GM19468 (cell line): ENCODE data around the gene ATP5IF1.

Experiments
- ATAC-seq: cut with Tn5 transposase; IDR thresholded peaks from one replicate; pipeline ENCODE4 v1.9.1; 2021; ENCODE audit warnings: mild to moderate bottlenecking, moderate library complexity, moderate number of reproducible peaks; ENCODE audit not compliant: unreplicated experiment; ENCODE audit errors: extremely low read depth

The ATP5IF1 gene

DNA sequence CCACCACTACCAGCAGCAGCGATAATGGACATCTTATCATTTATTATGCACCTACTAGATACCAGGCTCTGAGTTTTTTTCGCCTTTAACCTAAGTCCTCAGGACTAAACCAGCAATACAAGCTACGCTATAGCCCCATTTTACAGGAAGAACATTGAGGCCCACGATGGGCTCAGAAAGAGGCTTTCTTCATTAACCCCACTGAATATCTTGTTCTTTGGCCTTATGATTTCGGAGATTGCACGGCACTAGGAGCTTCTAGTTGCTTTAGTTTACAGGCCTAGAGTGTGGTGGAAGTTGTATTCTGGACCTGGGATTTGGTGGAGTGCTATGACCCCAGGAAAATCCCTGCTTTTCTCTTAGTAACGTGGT is 24.9 kb downstream of the ATP5IF1 start:
- no peak for ATAC-seq

DNA sequence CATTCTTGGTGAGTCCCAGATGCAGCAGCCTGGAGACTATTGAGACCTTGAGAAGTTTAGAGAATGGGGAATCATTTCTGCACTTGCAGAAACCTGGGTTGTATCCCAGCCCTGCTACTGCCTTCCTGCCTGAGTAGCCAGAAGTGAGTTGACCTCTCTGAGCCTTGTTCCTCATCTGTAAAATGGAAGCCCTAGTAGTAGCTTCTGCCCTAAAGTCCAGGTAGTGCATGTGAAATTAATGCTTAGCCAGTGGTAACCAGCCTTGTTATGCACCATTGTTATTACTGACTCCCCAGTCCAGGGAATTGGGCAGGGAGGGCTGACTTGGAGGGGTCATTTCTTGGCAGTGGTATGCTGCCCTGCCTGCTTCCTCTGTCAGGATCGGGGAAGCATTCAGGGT is 29.0 kb downstream of the ATP5IF1 start:
- no peak for ATAC-seq

DNA sequence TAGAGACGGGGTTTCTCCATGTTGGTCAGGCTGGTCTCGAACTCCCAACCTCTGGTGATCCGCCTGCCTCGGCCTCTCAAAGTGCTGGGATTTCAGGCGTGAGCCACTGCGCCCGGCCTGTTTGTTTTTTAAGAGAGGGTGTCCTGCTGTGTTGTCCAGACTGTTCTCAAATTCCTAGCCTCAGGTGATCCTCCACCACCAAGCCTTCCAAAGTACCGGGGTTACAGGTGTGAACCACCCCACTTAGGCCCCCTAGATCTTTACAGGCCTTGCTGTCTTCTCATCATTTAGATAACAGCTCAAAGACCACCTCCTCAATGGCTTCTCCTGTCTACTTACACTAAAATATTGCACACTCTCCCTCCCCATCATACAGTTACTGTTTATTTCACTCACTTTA is 29.7 kb downstream of the ATP5IF1 start:
- ATAC-seq = no peak

DNA sequence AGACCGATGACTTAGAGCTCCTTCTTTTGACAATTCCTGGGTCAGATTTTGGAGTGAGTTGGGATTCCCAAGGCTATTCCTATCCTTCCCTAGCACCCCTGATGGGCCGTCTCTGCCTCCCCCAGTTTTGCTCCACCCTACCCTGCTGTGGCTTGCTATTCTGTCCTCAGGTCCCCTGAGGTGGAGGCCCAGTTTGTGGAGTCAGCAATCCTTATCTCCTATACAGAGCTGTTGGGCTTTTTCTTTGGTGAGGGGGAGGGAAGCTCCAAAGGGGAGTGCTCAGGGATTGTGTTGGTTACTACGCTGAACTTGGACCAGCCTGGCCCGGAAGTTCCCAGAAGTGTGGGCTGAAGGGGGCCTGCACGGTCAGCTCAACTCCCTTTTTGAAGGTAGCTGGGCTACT is 31.0 kb downstream of the ATP5IF1 start:
- ATAC-seq = no peak

DNA sequence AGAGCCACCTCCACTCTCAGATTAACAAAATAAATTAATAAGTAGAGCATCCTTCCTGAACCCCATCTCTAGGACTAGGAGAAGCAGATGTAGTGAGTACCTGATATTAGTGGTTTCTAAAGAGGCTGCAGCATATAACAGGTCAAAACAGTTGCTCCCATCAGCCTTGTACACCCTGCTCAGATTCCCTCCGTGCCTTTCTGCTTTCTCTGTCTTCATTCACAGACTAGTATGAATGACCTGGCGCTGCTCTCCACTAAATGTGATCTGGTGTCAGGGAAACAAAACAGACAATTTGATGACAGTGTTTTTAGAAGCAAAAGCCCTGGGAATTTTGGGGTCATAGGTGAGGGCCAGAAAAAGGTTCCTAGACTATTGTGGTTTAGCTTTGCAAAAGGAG is 31.7 kb downstream of the ATP5IF1 start:
- ATAC-seq = no peak

DNA sequence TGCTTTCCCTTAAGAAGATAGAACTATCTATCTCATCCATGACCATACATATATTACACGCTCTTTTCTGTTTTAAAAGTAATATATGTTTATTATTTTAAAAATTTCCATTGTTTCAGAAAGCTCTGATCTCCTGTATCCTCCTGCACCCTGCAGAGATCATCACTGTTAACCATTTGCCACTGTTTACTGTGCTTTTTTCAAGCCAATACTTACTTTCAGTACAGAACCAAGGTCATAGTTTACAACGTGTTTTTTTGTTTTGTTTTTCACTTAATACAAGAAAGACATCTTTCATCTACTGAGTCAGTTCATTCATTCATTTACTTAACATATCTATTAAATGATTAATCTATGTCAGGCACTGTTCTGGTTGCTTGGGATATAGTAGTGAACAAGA is 33.6 kb downstream of the ATP5IF1 start:
- no peak for ATAC-seq

DNA sequence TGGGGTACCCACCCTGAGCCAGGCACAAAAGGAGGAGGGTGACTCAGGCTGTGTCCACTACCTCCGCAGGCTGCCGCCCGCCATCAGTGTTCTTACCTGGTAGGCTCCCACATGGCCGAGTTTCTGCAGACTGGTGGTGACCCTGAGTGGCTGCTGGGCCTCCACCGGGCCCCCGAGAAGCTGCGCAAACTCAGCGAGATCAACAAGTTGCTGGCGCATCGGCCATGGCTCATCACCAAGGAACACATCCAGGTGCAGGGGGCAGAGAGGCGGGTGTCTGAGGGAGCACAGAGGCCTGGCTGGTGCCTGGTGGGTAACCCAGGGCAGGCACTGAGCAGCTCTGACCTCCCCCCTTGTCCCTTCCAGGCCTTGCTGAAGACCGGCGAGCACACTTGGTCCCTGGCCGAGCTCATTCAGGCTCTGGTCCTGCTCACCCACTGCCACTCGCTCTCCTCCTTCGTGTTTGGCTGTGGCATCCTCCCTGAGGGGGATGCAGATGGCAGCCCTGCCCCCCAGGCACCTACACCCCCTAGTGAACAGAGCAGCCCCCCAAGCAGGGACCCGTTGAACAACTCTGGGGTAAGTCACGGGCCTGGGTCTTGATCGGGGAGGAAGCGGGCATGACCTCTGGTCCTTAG is 36.4 kb downstream of the ATP5IF1 start:
- no peak for ATAC-seq

DNA sequence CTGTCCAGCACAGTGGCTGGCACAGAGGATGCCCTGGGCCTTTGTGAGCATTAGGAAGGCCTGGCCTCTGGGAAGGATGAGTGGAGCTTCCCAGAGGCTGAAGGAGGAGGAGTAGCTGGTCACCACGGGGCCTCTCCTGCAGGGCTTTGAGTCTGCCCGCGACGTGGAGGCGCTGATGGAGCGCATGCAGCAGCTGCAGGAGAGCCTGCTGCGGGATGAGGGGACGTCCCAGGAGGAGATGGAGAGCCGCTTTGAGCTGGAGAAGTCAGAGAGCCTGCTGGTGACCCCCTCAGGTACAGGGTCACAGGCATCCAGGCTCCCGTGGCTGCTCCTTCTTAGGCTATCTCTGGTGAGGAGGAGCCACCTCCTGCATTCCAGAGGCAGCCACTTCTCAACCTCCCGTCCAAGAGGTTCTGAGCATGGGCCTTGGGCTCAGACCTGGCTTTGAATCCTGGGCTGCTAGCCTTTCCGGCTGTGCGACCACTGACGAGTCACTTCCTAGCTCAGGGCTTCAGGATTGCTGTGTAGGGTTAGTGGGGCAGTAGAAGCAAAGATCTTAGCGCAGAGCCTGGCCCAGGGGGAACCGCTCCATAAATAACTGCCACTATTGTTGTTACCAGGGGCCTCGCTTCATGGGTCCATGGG is 37.4 kb downstream of the ATP5IF1 start:
- ATAC-seq = no peak

DNA sequence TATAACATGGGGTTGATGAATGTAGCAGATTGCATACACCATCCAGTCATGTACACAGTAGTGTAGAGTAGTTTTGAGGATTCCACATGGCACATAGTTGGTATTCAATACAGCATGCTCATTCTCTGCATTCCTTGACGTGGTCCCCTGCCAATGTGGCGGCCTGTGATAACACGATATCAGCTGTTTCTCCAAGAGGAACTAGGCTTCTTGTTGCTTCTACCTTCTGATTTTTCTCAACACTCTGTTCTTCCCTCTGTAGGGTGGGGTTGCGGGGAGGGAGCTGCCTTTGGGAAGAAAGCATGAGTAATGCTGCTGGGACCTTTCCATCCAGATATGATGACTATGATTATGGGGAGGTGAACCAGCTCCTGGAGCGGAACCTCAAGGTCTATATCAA is 42.8 kb downstream of the ATP5IF1 start:
- ATAC-seq = no peak

DNA sequence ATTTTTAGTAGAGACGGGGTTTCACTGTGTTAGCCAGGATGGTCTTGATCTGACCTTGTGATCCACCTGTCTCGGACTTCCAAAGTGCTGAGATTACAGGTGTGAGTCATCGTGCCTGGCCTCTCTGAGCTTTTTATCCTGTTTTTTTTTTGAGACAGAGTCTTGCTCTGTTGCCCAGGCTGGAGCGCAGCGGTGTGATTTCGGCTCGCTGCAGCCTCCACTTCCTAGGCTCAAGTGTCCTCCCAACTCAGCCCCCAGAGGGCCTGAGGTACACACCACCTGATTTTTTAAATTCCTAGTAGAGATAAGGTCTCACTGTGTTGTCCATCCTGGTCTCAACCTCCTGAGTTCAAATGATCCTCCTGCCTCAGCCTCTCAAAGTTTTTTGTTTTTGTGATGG is 43.8 kb downstream of the ATP5IF1 start:
- no peak for ATAC-seq

DNA sequence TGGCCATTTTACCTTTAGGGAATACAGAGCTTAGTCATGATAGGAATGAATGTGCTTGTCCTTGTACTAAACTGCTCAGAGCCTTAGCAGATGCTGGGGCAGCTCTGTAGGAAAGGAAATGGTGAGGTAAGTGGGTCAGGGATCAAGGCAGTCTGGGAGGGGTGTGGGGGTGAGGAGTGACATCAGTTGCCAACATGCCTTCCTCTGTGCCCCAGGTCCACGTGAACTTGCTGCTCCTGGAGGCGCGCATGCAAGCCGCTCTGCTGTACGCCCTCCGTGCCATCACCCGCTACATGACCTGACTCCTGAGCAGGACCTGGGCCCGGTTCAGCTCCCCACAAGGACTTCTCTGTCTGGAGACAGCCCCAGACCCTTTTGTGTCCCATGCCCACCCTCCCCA is 44.6 kb downstream of the ATP5IF1 start:
- no peak for ATAC-seq

DNA sequence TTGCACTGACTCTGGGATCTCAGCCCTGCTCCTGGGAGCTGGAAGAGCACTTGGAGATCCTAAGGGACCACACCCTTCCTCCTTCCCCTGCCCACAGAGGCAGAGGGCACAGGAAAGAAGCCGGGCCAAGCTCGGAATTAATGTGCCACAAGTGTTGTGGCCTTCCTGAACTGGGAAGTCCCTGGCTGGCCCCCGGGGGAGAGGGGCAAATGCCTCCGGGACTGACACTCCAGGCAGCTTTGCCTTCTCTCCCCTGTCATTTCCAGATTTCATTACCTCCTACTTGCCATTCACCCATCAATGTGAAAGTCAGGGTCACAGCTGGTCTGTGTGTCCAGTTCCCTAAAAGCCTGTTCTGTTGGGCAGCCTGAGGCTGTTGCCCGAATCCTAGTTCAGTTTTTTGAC is 45.1 kb downstream of the ATP5IF1 start:
- ATAC-seq = no peak

DNA sequence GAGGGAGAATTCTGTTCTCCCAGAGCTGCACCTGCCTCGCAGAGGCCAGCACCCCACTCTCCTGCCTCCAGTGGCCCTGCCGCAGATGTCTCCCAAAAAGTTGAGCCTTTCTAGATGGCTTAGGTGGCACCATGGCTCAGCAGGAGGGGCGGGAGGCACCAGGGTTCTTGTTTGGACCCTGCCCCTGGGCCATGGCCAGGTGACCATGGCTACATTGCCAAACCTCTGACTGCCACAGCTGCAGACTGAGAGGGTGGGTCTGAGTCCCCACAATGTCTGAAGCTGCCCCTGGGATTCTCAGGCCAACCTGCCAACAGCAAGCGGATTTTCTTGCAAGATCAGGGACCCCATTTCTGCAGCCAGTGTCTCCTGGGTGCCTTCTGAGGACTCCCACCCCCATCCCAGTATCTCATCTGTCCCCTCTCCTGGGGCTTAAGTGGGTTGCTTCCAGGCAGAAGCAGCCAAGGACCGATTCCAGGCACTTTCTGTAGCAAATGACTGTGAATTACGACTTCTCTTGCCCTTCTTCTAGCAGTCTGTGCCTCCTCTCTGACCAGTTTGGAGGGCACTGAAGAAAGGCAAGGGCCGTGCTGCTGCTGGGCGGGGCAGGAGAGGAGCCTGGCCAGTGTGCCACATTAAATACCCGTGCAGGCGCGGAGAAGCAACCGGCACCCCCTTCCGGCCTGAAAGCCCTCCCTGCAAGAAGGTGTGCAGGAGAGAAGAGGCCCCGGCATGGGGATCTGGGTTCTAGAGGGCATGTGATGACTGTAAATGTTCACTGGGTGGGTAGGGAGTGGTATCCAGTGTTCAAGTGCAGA is 45.9 kb downstream of the ATP5IF1 start:
- ATAC-seq = no peak

DNA sequence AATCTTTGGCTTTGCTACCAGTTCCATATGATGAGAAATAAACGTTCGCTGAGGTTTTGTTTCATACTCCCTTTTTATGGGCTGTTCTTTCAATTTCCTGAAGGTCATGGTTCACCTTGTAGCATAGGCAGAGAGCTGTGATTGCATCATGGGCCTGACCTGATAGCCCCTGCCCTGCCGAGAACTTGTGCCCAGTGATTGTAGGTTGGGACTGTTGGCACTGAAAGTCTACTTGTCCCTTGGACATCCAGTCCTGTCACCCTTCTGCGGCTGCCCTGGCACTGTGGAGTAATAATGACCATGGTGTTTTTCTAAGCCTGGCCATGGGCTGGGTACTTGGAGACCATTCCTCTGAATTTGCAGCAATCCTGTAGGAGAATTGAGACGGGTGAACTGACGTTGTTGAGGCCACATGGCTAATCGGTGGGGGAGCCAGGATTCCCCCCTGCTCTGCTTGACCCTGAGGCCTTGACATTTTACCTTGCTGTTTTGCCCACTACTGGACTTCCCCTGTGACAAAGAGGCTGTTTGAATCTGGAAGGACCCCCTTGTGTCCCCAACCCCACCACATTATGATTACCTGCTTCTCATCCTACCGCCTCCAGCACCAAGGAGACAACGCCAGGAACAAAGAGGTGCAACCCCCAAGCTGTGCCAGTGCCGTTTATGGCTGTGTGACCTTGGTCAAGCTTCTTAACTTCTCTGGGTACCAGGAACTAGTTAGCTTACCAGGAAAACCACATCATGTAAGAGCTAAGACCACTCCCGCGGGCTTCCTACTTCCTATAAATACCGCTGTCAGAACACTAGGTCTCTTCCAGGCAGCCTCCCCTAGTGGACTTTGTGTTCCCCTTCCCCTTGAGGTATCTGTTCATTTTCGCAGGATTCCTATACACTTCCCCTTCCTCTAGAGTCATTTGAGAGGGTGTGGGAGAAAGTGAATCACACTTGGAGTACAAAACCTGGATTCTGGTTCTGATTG is 46.8 kb downstream of the ATP5IF1 start:
- no peak for ATAC-seq

DNA sequence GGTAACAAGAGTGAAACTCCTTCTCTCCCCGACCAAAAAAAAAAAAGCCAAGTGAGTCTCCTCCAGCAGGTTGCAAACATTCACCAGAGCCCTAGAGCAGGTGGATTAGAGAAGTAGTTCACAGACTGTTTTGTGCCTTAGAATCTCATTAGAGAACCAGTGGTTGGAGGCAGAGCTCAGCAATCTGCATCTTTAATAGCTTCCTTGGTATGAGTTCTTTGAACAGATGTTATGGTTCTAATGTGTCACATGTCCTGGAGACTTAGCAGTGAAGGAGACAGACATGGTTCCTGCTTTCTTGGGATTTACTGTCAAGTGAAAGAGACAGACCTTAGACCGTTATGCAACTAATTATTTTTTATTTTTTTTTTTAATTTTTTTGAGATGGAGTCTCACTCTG is 50.2 kb downstream of the ATP5IF1 start:
- no peak for ATAC-seq
